Loucy (cell line): ENCODE data around the gene NAGS.
"Not testable (repeated sequence)": the region's sequence is repeated elsewhere in the genome, so short reads cannot be mapped to it uniquely, and the experiment has no call there.

Experiments used
- H2AFZ ChIP-seq: fragments of 200-600 bp; sonication (generic); 2 replicates; pipeline ENCODE4 v1.6.0; 2016; ENCODE audit warnings: antibody characterized with exemption, mild to moderate bottlenecking, low read length, moderate library complexity
- H3F3A ChIP-seq: fragments of 200-600 bp; 2 replicates; pipeline ENCODE4 v1.6.0; 2016; ENCODE audit warnings: antibody characterized with exemption, low read depth, mild to moderate bottlenecking
- H3K27me3 ChIP-seq: fragments of 200-600 bp; sonication (generic); 2 replicates; pipeline ENCODE4 v1.6.1; 2014; ENCODE audit warnings: low read length, mild to moderate bottlenecking; ENCODE audit not compliant: insufficient read depth, poor library complexity, severe bottlenecking
- H3K36me3 ChIP-seq: fragments of 200-600 bp; sonication (generic); 2 replicates; pipeline ENCODE4 v1.6.1; 2016; ENCODE audit warnings: low read length; ENCODE audit not compliant: insufficient read depth
- H3K4me1 ChIP-seq: fragments of 200-600 bp; sonication (generic); 2 replicates; pipeline ENCODE4 v1.5.1; 2014; ENCODE audit warnings: low read length, mild to moderate bottlenecking; ENCODE audit not compliant: insufficient read depth, poor library complexity, severe bottlenecking
- H3K4me2 ChIP-seq: fragments of 200-600 bp; sonication (generic); 2 replicates; pipeline ENCODE4 v1.6.0; 2014; ENCODE audit warnings: antibody characterized with exemption, low read length, low read depth, mild to moderate bottlenecking; ENCODE audit not compliant: poor library complexity, severe bottlenecking
- H3K4me3 ChIP-seq: fragments of 200-600 bp; sonication (generic); 2 replicates; pipeline ENCODE4 v1.5.1; 2014; ENCODE audit warnings: low read length, mild to moderate bottlenecking, mixed read lengths; ENCODE audit not compliant: poor library complexity, severe bottlenecking
- H3K79me2 ChIP-seq: fragments of 200-600 bp; sonication (generic); 2 replicates; pipeline ENCODE4 v1.6.1; 2014; ENCODE audit warnings: low read length; ENCODE audit not compliant: insufficient read depth
- H3K9ac ChIP-seq: fragments of 200-600 bp; sonication (generic); 2 replicates; pipeline ENCODE4 v1.6.0; 2014; ENCODE audit warnings: mild to moderate bottlenecking, low read depth, low read length, moderate library complexity; ENCODE audit not compliant: poor library complexity, severe bottlenecking
- H3K9me2 ChIP-seq: fragments of 200-600 bp; sonication (generic); replicated peaks from 2 replicates; pipeline ENCODE4 v1.6.1; 2016; ENCODE audit warnings: low read depth, low read length, mixed read lengths
- H3K9me3 ChIP-seq: fragments of 200-600 bp; sonication (generic); 2 replicates; pipeline ENCODE4 v1.6.1; 2014; ENCODE audit warnings: mild to moderate bottlenecking, antibody characterized with exemption, low read length, low read depth; ENCODE audit not compliant: insufficient read depth
- H4K20me1 ChIP-seq: fragments of 200-600 bp; sonication (generic); 2 replicates; pipeline ENCODE4 v1.6.0; 2014; ENCODE audit warnings: antibody characterized with exemption, low read length, mild to moderate bottlenecking; ENCODE audit not compliant: insufficient read depth, poor library complexity, severe bottlenecking
- EZH2phosphoT487 ChIP-seq: fragments of 200-600 bp; IDR thresholded peaks from 2 replicates; pipeline ENCODE4 v1.6.1; 2018; ENCODE audit warnings: antibody characterized with exemption, mild to moderate bottlenecking, moderate library complexity, borderline replicate concordance
- TF ChIP-seq, protein P1 (sequence below): fragments of 200-600 bp; sonication (generic); conservative IDR thresholded peaks from 2 replicates; pipeline ENCODE4 v1.5.1; 2014; ENCODE audit warnings: mild to moderate bottlenecking, antibody characterized with exemption, low read length

Gene NAGS, protein sequence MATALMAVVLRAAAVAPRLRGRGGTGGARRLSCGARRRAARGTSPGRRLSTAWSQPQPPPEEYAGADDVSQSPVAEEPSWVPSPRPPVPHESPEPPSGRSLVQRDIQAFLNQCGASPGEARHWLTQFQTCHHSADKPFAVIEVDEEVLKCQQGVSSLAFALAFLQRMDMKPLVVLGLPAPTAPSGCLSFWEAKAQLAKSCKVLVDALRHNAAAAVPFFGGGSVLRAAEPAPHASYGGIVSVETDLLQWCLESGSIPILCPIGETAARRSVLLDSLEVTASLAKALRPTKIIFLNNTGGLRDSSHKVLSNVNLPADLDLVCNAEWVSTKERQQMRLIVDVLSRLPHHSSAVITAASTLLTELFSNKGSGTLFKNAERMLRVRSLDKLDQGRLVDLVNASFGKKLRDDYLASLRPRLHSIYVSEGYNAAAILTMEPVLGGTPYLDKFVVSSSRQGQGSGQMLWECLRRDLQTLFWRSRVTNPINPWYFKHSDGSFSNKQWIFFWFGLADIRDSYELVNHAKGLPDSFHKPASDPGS

DNA sequence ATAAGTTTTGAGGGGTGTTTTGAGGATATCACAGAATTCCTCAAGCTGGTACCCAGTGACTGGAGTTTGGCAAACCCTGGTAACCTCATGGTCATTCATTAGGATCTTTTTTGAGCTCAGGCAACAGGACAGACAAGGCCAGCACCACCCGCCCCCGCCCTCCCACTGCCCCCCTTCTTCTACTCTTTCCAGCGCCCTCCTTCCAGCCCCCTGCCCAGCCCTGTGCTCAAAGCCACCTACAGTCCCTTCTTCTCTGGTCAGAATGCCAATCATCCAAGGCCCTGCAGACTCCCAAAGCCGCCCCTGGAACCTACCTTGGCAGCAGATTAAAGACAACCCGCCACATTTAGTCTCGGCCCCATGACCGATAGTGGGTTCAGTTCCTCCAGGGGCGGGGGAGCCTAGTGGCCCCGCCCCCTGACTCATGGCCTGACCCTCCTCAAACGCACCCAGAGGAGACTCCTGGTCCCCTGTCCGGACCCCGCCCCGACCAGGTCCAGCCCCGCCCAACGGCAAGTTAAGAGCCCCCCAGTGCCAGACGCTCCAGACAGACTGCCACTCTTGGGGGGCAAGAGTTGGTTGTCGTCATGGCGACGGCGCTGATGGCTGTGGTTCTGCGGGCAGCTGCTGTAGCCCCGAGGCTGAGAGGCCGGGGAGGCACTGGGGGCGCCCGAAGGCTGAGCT is at the start of gene NAGS:
TSS of gene NAGS (plus strand) at position 546 of the 684 bp plus-strand sequence. CDS start at position 588, 42 bp downstream.
- Histone ChIP-seq H4K20me1 (no peaks in the 10 kb centered on the region), H3K4me3 (no peak within 1 kb of the TSS), H3K27me3 (no peaks in the 10 kb centered on the region), H3K4me2 (no peak within 1 kb of the TSS), H3K36me3 (no peaks in the 10 kb centered on the region), H3K79me2 (no peaks in the 10 kb centered on the region), H3K9me3 (no peaks in the 10 kb centered on the region), H3K4me1 (peaks cover 9% of the 10 kb centered on the region), H2AFZ (no peak within 1 kb of the TSS), H3K9ac (no peak within 1 kb of the TSS), H3K9me2 (no peaks in the 10 kb centered on the region), H3F3A (no peaks in the 10 kb centered on the region)
- TF ChIP-seq, protein P1, sequence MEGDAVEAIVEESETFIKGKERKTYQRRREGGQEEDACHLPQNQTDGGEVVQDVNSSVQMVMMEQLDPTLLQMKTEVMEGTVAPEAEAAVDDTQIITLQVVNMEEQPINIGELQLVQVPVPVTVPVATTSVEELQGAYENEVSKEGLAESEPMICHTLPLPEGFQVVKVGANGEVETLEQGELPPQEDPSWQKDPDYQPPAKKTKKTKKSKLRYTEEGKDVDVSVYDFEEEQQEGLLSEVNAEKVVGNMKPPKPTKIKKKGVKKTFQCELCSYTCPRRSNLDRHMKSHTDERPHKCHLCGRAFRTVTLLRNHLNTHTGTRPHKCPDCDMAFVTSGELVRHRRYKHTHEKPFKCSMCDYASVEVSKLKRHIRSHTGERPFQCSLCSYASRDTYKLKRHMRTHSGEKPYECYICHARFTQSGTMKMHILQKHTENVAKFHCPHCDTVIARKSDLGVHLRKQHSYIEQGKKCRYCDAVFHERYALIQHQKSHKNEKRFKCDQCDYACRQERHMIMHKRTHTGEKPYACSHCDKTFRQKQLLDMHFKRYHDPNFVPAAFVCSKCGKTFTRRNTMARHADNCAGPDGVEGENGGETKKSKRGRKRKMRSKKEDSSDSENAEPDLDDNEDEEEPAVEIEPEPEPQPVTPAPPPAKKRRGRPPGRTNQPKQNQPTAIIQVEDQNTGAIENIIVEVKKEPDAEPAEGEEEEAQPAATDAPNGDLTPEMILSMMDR: no peak
- TF ChIP-seq EZH2phosphoT487: no peak

DNA sequence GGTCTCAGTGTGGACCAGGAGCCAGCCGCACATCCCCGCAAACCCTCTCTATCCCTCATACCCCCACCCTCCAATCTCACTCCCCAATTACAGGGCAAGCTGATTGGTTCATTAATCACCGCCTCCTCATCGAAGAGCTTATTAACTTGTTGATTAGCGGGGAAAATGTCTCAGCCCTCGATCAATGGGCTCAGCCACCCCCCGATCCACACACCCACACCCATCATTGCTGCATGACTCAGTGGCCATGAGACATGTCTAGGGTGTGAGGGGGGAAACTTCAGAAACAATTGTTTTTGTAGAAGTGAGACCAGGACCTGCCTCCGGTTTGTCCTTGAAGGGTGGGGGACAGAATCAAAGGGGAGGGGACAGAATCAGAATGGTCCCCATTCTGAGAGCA is 48.2 kb upstream of the NAGS start:
- no peaks in the 10 kb centered on the region for H4K20me1 ChIP-seq
- H3K9me2 ChIP-seq: no peaks in the 10 kb centered on the region
- no peaks in the 10 kb centered on the region for H3F3A ChIP-seq
- H3K79me2 ChIP-seq: no peaks in the 10 kb centered on the region
- H3K4me2 ChIP-seq: no peak overlapping the region
- H3K9me3 ChIP-seq: no peaks in the 10 kb centered on the region
- no peak overlapping the region for H3K9ac ChIP-seq
- TF ChIP-seq, protein P1: no peak
- no peak for TF ChIP-seq EZH2phosphoT487
- no peaks in the 10 kb centered on the region for H3K4me1 ChIP-seq
- no peaks in the 10 kb centered on the region for H3K27me3 ChIP-seq
- H3K4me3 ChIP-seq: no peak overlapping the region
- no peaks in the 10 kb centered on the region for H3K36me3 ChIP-seq
- H2AFZ ChIP-seq: no peak overlapping the region

DNA sequence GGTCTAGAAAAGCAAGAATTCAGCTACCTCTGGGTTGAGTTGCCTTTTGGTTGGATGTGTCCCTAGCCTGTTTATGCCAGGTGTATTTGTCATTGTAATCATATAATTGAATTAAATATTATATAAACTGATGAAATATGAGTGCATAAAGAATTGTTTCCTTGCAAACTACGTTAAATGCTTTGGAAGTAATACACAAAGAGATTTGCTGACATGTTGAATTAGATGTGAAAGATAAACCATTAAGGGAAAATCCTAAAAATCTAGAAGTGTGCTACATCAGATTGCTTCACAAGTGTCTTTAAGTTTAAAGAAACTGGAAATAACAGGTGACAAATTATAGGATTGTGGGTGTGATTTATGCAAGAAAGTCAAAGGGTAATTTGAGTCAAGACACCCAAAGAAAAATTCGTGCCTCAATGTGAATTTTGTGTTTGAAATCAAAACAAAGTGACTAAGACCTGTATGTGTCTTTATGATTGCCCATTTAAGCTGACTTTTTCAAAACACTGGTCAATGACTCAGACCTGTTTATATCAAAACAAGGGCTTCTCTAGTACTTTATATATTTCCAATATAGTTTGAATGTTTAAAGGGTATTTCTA is 45.6 kb upstream of the NAGS start:
- Histone ChIP-seq H3K4me2 (no peak overlapping the region), H2AFZ (no peak overlapping the region), H3K9me3 (no peaks in the 10 kb centered on the region), H3K36me3 (no peaks in the 10 kb centered on the region), H3K79me2 (no peaks in the 10 kb centered on the region), H3F3A (no peaks in the 10 kb centered on the region), H3K9me2 (no peaks in the 10 kb centered on the region), H3K4me1 (no peaks in the 10 kb centered on the region), H3K27me3 (no peaks in the 10 kb centered on the region), H4K20me1 (no peaks in the 10 kb centered on the region), H3K4me3 (no peak overlapping the region), H3K9ac (no peak overlapping the region)
- TF ChIP-seq, protein P1: no peak
- TF ChIP-seq EZH2phosphoT487: no peak

DNA sequence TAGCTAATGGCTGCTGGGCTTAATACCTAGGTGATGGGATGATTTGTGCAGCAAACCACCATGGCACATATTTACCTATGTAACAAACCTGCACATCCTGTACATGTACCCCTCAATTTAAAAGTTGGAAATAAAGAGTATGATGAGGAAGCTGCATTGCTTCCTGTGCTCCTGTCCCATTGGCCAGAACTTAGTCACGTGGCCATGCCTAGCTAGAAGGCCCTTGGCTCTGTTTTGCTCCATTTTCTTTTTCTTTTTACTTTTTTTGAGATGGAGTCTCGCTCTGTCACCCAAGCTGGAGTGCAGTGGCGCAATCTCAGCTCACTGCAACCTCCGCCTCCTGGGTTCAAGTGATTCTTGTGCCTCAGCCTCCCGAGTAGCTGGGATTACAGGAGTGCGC is 43.1 kb upstream of the NAGS start:
- not testable (repeated sequence) for H3K27me3 ChIP-seq, H2AFZ ChIP-seq, H3K9me2 ChIP-seq, H3F3A ChIP-seq, H3K36me3 ChIP-seq, H3K4me3 ChIP-seq, H3K9ac ChIP-seq, H3K4me2 ChIP-seq, H3K79me2 ChIP-seq, H3K9me3 ChIP-seq, H4K20me1 ChIP-seq, H3K4me1 ChIP-seq
